Heart left ventricle (tissue), 13 donors: ENCODE results near the gene MAGI1.

Experiments used
- POLR2A ChIP-seq, 2 donors: fragments of 450-650 bp; IDR thresholded peaks; one replicate each; pipeline ENCODE4 v1.6.1; 2017; ENCODE audit warnings: antibody characterized with exemption in 2 of 2, mild to moderate bottlenecking in 2 of 2, moderate library complexity in 2 of 2
- TF ChIP-seq, protein P1 (sequence below), 12 donors: fragments of 200-600 bp; sonication (generic) in 4 of 12; IDR thresholded peaks; one replicate each; pipeline versions ENCODE4 v1.5.0 to v1.8.0; 2018 to 2022; ENCODE audit warnings: antibody characterized with exemption in 12 of 12, mild to moderate bottlenecking in 5 of 12
- donor health status: ischemic (EF 13 %, LVEDD 7.1; RV severe dilation, severe dysfunction).
- donor health status: DM: no; HTN: yes; CAD: no.
- donor health status: DM: no; HTN: no; CAD: no.
- donor health status: ischemic (EF 25% LVEDD 6.9; RV normal size, moderate dysfunction).
- donor health status: ischemic (EF 25% LVEDD 5.7; RV mildly dilated, moderate dysfunction).
- donor health status: ischemic (EF 35%, LVEDD 5.7; RV mildly dilated, moderate dysfunction).
- donor health status: nonischemic (EF 11% LVEDD 7.7; RV severe dilation, severe dysfunction).
- donor health status: DM: yes; HTN: yes; CAD: no.
- donor health status: PGD.
- donor health status: ischemic (EF 29% LVEDD 5.4; RV normal size, mild dysfunction).
- donor health status: nonischemic (EF 23%, LVEDD 6.1; RV moderate dilation, normal function).

DNA sequence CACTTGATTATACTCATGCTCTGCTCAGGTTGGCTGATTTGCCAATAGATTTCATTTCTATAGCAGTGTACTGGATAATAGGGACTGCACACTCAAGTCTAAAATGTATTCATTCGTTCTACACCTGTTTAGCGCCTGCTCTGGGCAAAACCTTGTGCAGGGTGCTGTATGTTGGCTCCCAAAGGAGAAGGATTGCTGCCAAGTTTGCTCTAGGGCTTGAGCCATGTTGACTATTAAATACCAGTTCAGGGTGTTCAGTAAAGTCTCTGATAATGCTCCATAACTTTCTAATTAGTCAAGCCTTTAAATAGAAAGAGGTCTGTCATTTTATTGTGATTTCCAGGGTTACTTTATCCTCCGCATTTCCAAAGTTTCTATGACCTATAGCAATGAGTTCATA, 470.2 kb downstream of the MAGI1 start:
- no peak for TF ChIP-seq POLR2A (IDR thresholded peaks at IDR 0.05)
- TF ChIP-seq, protein P1, sequence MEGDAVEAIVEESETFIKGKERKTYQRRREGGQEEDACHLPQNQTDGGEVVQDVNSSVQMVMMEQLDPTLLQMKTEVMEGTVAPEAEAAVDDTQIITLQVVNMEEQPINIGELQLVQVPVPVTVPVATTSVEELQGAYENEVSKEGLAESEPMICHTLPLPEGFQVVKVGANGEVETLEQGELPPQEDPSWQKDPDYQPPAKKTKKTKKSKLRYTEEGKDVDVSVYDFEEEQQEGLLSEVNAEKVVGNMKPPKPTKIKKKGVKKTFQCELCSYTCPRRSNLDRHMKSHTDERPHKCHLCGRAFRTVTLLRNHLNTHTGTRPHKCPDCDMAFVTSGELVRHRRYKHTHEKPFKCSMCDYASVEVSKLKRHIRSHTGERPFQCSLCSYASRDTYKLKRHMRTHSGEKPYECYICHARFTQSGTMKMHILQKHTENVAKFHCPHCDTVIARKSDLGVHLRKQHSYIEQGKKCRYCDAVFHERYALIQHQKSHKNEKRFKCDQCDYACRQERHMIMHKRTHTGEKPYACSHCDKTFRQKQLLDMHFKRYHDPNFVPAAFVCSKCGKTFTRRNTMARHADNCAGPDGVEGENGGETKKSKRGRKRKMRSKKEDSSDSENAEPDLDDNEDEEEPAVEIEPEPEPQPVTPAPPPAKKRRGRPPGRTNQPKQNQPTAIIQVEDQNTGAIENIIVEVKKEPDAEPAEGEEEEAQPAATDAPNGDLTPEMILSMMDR (IDR thresholded peaks at IDR 0.05), result no peak
